ENCODE data around the gene CDYL.

DNA sequence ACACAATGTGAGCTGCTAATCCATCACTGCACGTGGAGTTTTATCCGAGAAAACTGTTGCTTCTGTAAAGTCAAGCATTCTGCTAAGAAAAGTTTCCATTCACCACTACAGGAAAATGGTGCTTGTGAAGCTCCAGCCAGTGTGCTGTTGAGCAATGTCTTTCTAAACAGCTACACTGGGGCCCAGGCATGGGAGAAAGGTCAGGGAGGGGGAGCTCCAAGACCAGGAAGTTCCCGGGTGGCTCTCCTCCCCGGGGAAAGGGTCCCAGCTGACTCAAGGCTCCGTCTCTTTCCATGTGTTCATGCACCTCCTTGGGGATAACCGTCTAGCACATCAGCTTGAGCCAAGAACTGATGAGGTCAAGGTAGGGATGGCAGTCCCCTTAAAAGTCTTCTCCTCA, 207.1 kb downstream of the CDYL start:
- TF ChIP-seq, protein P1, sequence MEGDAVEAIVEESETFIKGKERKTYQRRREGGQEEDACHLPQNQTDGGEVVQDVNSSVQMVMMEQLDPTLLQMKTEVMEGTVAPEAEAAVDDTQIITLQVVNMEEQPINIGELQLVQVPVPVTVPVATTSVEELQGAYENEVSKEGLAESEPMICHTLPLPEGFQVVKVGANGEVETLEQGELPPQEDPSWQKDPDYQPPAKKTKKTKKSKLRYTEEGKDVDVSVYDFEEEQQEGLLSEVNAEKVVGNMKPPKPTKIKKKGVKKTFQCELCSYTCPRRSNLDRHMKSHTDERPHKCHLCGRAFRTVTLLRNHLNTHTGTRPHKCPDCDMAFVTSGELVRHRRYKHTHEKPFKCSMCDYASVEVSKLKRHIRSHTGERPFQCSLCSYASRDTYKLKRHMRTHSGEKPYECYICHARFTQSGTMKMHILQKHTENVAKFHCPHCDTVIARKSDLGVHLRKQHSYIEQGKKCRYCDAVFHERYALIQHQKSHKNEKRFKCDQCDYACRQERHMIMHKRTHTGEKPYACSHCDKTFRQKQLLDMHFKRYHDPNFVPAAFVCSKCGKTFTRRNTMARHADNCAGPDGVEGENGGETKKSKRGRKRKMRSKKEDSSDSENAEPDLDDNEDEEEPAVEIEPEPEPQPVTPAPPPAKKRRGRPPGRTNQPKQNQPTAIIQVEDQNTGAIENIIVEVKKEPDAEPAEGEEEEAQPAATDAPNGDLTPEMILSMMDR (IDR thresholded peaks at IDR 0.05) = no peak
- TF ChIP-seq EZH2 (IDR thresholded peaks at IDR 0.05) = no peak

Data from neural progenitor cell (in vitro differentiated cells).